Prostate gland (tissue), 2 donors: ENCODE measurements around the gene WWTR1. TPM values are rescaled to one million over a fixed set of nuclear protein-coding genes. Genes with fewer than 3 reads are reported as not detected.

Source experiments
- DNase-seq: peaks from one replicate; pipeline ENCODE4 v3.0.0-alpha.2; 2019; ENCODE audit warnings: low spot score
- H3K27ac ChIP-seq, 2 donors: fragments of 200-600 bp; sonication (generic); 2 replicates each; pipeline ENCODE4 v1.5.1; 2017 to 2019
- H3K27me3 ChIP-seq: fragments of 200-600 bp; sonication (generic); replicated peaks from 2 replicates; pipeline ENCODE4 v1.5.1; 2019; ENCODE audit not compliant: insufficient read depth
- H3K36me3 ChIP-seq, 2 donors: fragments of 200-600 bp; sonication (generic); 1 replicate in 1 of 2; 2 replicates in 1 of 2; pipeline versions ENCODE4 v1.5.1 to v1.8.1; 2017 to 2019
- H3K4me1 ChIP-seq: fragments of 200-600 bp; sonication (generic); replicated peaks from 2 replicates; pipeline ENCODE4 v1.5.1; 2019
- H3K4me3 ChIP-seq, 2 donors: fragments of 200-600 bp; sonication (generic); 2 replicates each; pipeline ENCODE4 v1.5.1; 2017 to 2019
- H3K9me3 ChIP-seq: fragments of 200-600 bp; sonication (generic); 2 replicates; pipeline ENCODE4 v1.5.1; 2017
- POLR2A ChIP-seq: fragments of 450-650 bp; IDR thresholded peaks from one replicate; pipeline ENCODE4 v1.6.1; 2016; ENCODE audit warnings: antibody characterized with exemption, mild to moderate bottlenecking
- POLR2AphosphoS5 ChIP-seq: sonication (generic); formaldehyde crosslinking; IDR thresholded peaks from one replicate; pipeline ENCODE4 v1.6.1; 2017; ENCODE audit warnings: antibody characterized with exemption
- WGBS: methylation state at CpG from one replicate; pipeline ENCODE4 v1.1.5; 2018; 5-methylcytosine and 5-hydroxymethylcytosine counted together
- intact Hi-C: fragments of 100-400 bp; cut with DNase I; formaldehyde crosslinking; loops from one replicate; pipeline ENCODE4 v1.14.2; 2022
- total RNA-seq, 2 donors: library from RNA; depleted of rRNA; stranded (reverse); fragments of >200 nt; gene quantifications; one replicate each; pipeline ENCODE4 v1.1.0, GENCODE V29; 2016
- TF ChIP-seq, protein P1 (sequence below), 4 experiments: fragments of 200-600 bp in 2 of 4; fragments of 450-650 bp in 2 of 4; sonication (generic) in 2 of 4; IDR thresholded peaks; 1 replicate in 3 of 4; 2 replicates in 1 of 4; pipeline ENCODE4 v1.5.1; 2016 to 2019; ENCODE audit warnings: antibody characterized with exemption in 4 of 4, mild to moderate bottlenecking in 2 of 4, moderate library complexity in 2 of 4

The WWTR1 gene
- total RNA-seq, 2 donors from 2014 or later, result 47.5 to 79.4 TPM

GRCh38 chr3:149487598-149488197 lies 170.1 kb downstream of the WWTR1 start:
- intact Hi-C loops, result loop anchor here (10.0 kb wide), 1 partner anchor 213 kb away; no protein-coding TSS in a partner anchor
- no peak for DNase-seq
- 81% methylated on average over 6 of the region's 6 CpGs for WGBS
- no peaks in the 10 kb centered on the region for H3K36me3 ChIP-seq
- no peaks in the 10 kb centered on the region for H3K27me3 ChIP-seq
- no peak overlapping the region for H3K27ac ChIP-seq
- no peak overlapping the region for H3K4me3 ChIP-seq
- no peaks in the 10 kb centered on the region for H3K4me1 ChIP-seq
- no peak for TF ChIP-seq POLR2A
- TF ChIP-seq POLR2AphosphoS5, result no peak
- TF ChIP-seq, protein P1, sequence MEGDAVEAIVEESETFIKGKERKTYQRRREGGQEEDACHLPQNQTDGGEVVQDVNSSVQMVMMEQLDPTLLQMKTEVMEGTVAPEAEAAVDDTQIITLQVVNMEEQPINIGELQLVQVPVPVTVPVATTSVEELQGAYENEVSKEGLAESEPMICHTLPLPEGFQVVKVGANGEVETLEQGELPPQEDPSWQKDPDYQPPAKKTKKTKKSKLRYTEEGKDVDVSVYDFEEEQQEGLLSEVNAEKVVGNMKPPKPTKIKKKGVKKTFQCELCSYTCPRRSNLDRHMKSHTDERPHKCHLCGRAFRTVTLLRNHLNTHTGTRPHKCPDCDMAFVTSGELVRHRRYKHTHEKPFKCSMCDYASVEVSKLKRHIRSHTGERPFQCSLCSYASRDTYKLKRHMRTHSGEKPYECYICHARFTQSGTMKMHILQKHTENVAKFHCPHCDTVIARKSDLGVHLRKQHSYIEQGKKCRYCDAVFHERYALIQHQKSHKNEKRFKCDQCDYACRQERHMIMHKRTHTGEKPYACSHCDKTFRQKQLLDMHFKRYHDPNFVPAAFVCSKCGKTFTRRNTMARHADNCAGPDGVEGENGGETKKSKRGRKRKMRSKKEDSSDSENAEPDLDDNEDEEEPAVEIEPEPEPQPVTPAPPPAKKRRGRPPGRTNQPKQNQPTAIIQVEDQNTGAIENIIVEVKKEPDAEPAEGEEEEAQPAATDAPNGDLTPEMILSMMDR (IDR thresholded peaks at IDR 0.05), result peak in 1 of 4 experiments; percentile 9
- no peaks in the 10 kb centered on the region for H3K9me3 ChIP-seq

GRCh38 chr3:149486726-149487125 lies 171.1 kb downstream of the WWTR1 start:
- TF ChIP-seq POLR2AphosphoS5 (no peak), POLR2A (no peak)
- TF ChIP-seq, protein P1 (IDR thresholded peaks at IDR 0.05), result no peak
- H3K27me3 ChIP-seq, result no peaks in the 10 kb centered on the region

DNA sequence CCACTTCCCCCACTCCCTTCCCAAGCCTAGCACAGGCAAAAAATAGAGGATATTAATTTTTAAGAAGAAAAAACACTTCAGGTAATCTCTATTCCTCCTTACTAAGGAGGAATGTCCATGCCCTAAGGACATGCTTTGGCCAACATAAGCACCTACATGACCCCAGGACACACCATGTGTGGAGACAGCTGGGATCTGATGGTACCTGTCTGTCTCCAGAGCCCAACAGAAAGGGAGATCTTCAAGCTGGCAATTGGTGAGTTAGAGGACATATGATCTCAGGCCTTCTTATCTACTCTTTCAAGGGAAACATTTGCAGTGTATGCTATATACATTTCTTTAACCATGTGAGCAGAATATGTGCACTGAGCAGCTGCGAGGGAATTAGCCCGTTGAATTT lies 176.3 kb downstream of the WWTR1 start:
- Histone ChIP-seq H3K9me3 (no peaks in the 10 kb centered on the region), H3K27me3 (no peaks in the 10 kb centered on the region), H3K27ac (no peak overlapping the region), H3K4me3 (no peak overlapping the region), H3K36me3 (no peaks in the 10 kb centered on the region), H3K4me1 (no peaks in the 10 kb centered on the region)
- intact Hi-C loops, result loop anchor here (2.0 to 10.0 kb wide), 3 partner anchors 87 to 359 kb away; no protein-coding TSS in a partner anchor
- WGBS, result 88% methylated on average over 2 of the region's 2 CpGs
- TF ChIP-seq, protein P1 (IDR thresholded peaks at IDR 0.05), result no peak
- no peak for TF ChIP-seq POLR2AphosphoS5
- TF ChIP-seq POLR2A, result no peak
- DNase-seq, result no peak

More at GRCh38 chr3:149486726-149487125, 171.1 kb downstream of the WWTR1 start:
- Histone ChIP-seq H3K9me3 (no peaks in the 10 kb centered on the region), H3K4me3 (no peak overlapping the region), H3K4me1 (no peaks in the 10 kb centered on the region), H3K27ac (no peak overlapping the region), H3K36me3 (no peaks in the 10 kb centered on the region)
- DNase-seq, result no peak
- 89% methylated on average over 5 of the region's 5 CpGs for WGBS
- intact Hi-C loops, result loop anchor here (10.0 kb wide), 1 partner anchor 212 kb away; no protein-coding TSS in a partner anchor

- H3K27ac ChIP-seq, result no peak overlapping the region
- TF ChIP-seq POLR2A (no peak), POLR2AphosphoS5 (no peak)
- TF ChIP-seq, protein P1 (IDR thresholded peaks at IDR 0.05), result no peak
- H3K4me3 ChIP-seq, result no peak overlapping the region
- H3K9me3 ChIP-seq, result no peaks in the 10 kb centered on the region
- WGBS, result 92% methylated on average over 3 of the region's 3 CpGs
- no peaks in the 10 kb centered on the region for H3K27me3 ChIP-seq
- no peaks in the 10 kb centered on the region for H3K36me3 ChIP-seq
- H3K4me1 ChIP-seq, result no peaks in the 10 kb centered on the region
- intact Hi-C loops, result loop anchor here (2.0 to 10.0 kb wide), 3 partner anchors 86 to 359 kb away; no protein-coding TSS in a partner anchor
- no peak for DNase-seq
These were observed 176.8 kb downstream of the WWTR1 start for GRCh38 chr3:149481056-149481455.
